NCI-H1930 (cell line): ENCODE data around the gene CDC42BPG.
A peak's percentile ranks its signal among the peaks of the same experiment; 100 is the strongest.

Source experiments
- DNase-seq, 2 experiments: peaks; one replicate each; lab custom pipeline; 2025; lab: John Stamatoyannopoulos, UW

CDC42BPG gene, protein sequence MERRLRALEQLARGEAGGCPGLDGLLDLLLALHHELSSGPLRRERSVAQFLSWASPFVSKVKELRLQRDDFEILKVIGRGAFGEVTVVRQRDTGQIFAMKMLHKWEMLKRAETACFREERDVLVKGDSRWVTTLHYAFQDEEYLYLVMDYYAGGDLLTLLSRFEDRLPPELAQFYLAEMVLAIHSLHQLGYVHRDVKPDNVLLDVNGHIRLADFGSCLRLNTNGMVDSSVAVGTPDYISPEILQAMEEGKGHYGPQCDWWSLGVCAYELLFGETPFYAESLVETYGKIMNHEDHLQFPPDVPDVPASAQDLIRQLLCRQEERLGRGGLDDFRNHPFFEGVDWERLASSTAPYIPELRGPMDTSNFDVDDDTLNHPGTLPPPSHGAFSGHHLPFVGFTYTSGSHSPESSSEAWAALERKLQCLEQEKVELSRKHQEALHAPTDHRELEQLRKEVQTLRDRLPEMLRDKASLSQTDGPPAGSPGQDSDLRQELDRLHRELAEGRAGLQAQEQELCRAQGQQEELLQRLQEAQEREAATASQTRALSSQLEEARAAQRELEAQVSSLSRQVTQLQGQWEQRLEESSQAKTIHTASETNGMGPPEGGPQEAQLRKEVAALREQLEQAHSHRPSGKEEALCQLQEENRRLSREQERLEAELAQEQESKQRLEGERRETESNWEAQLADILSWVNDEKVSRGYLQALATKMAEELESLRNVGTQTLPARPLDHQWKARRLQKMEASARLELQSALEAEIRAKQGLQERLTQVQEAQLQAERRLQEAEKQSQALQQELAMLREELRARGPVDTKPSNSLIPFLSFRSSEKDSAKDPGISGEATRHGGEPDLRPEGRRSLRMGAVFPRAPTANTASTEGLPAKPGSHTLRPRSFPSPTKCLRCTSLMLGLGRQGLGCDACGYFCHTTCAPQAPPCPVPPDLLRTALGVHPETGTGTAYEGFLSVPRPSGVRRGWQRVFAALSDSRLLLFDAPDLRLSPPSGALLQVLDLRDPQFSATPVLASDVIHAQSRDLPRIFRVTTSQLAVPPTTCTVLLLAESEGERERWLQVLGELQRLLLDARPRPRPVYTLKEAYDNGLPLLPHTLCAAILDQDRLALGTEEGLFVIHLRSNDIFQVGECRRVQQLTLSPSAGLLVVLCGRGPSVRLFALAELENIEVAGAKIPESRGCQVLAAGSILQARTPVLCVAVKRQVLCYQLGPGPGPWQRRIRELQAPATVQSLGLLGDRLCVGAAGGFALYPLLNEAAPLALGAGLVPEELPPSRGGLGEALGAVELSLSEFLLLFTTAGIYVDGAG (N-terminal part only)

GRCh38 chr11:64844330-64845128 is at the start of gene CDC42BPG:
TSS of gene CDC42BPG (minus strand) at chr11:64844653. CDS start at chr11:64844569, 84 bp downstream.
- DNase-seq, result peak; percentile 69 to 75

DNA sequence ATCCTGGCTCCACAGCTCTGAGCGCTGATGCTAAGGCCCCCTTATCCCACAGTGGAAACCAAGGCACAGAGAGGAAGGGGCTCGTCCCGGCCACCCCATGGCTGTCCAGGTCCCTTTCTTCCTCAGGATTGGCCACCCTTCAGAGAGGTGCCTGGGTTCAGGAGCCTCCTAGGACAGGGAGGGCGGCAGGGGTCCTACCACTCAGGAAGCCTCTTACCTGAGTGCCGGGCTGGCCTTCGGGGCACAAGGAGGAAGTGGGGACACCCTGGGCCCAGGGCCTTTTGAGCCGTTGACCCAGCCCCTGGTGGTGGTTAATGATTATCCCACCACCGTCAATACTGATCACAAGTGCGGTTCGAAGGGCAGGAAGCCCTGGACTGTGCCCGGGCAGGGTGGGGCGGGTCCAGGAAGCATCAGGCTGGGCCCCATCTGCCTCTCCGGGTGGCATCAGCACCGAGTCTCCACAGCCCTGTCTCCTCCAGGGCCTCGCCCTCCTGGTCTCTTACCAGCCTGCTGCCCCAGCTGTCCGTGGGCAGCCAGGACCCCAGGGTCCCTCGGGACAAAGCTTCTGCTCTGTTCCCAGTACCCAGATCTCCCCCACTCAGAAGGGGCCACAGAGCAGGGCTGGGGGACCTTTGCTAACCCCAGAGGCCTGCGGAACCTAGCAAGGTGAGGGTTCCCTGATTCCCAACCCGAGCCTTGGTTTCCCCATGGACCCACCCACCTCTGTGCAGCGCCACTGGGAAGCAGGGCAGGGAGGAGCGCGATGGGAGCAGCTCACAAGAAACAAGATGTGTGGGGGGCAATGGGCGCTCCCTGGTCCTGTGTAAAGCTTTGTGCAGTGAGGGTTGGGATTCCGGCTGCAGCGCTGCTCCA is 49.0 kb upstream of the CDC42BPG start:
- no peak for DNase-seq

- no peak for DNase-seq
These were observed 48.4 kb upstream of the CDC42BPG start for GRCh38 chr11:64892838-64893193.

DNA sequence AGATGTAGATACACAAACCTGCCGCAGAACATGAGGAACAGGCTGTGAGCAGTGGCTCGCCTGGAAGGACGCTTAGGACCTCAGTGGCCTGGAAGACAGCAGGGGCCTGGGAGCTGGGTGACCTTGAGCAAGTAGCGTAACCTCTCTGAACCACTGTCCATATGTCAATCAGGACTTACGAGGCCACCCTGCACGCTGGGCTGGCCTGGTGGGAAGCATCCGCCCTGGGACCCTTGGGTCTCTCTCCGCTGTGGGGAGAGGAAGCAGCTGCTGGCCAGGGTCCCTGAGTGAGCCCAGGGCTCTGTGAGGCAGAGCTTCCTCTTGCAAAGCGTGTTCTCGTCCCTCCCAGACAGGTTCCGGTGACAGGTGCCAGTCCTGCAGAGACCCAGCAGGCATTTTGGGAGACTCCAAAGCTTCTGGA is 48.0 kb upstream of the CDC42BPG start:
- no peak for DNase-seq

- DNase-seq, result no peak
These were observed 47.4 kb upstream of the CDC42BPG start for GRCh38 chr11:64891880-64892279.

DNA sequence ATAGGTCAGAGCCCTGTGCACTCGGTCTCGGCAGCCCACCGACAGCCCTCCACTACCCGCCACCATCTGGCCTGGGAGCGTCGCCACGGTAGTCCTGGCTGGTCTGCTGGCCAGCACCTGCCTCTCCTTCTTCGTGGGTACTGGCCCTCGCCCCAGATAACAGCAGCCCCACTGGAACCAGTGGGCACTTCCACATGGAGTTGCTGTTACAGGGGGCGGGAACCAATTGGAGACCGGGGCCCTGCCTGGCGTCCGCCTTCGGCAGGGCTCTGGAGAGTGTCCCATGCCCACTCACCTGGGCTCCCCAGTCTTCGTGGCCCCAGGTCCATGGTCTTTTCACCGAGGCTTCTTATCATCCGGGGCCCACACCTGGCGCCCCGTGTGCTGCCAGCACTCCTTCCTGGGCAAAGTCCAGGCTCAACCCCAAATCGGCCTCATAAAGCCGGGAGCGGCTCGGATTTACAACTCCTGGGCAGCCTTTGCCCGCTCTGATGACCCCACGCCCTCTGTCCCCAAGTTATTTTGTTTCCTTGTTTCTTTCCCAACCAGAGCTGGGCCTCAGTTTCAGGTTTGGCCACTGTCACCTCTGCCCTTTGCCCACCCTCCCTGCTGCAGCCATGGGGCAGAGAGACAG is 46.9 kb upstream of the CDC42BPG start:
- no peak for DNase-seq

DNA sequence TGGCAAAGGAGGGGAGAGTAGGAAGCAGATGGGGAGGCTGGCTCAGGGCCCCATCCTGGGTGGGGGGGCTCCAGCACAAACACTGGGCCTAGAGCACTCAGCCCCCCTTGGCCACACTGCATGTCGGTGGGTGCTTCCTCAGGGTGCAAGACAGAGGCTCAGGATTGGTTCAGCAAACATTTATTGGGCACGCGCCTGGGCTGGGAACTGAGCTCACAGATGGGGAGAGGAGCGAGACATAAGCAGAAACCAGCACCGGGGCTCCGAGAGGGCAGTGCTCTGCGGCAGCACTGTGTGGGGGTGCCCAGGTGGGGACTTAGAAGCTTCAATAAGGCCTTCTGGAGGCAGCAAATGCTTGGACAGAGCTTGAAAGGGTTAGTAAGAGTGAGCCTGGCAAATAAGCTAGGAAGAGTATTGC is 46.1 kb upstream of the CDC42BPG start:
- DNase-seq, result no peak

DNA sequence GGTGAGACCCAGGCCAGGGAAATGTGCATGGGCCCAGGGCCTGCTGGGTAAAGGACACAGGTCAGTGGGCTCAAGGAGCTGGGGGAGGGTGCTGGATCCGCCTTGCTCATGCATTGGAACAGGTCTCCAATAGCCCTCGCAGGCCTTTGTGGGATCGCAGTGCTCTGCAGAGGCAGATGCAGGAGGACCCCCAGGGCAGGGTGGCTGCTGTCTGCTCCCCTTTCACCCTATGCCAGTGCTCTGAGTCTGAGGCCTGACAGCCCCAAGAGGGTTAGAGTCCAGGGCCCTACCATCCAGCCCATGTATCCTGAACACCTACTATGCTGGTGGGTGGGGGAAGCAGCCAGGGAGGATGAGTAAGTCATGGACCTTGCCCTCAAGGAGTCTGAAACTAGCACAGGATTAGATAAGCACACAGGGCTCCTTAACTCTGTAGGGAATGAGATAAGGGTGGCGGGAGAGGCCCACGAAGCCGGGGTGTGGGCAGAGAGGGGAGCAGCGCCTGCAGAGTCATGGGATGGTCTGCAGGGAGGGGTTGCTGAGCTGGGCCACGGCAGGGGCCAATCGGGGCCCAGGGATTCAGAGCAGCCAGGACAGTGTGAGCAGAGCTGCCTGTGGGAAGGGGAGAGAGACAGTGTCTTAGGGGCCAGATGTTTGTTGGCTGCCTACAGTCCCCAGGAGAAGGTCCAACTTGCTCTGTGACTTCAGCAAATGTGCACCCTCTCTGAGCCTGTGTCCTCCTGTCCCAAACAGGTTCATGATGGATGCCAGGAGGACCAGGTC is 44.5 kb upstream of the CDC42BPG start:
- no peak for DNase-seq

DNA sequence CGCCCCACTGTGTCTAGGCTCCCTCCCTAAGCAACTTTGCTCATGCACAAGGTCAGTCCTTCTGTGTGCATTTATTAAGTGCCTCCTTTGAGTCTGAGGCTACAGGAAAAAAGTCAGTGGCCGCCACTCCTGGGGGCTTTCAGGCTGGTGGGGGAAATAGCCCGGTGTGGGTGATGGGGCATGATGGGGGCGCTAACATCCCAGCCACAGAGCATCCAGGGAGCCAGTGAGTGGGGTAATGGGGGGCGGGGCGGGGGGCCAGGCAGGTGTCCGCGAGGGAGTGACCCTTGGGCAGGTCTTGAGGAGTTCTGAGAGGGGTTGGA is 43.9 kb upstream of the CDC42BPG start:
- DNase-seq, result no peak

- DNase-seq, result peak; percentile 54 to 80
These were observed 43.4 kb upstream of the CDC42BPG start for GRCh38 chr11:64887757-64888405.

DNA sequence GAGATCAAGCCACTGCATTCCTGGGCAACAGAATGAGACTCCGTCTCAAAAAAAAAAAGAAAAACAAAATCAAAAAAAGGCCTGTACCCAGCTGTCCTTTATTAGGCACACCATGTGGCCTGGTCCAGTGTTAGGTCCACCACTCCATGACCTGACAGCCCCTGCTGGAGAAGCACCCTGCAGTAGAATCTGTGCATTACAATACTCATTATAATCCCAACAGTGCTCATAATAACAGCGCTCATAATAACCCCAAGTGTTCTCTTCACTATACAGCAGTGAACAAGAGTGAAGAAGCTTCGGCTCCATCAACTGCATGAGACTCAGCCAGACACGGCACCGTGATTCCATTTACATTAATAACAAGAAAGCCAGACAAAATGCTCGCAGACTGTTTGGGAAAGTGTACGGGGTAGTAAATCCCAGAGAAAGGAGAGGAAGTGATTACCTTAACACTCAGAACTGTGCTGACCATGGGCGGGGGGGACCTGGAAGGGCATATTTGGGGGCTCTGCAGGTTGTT is 42.8 kb upstream of the CDC42BPG start:
- DNase-seq, result no peak

DNA sequence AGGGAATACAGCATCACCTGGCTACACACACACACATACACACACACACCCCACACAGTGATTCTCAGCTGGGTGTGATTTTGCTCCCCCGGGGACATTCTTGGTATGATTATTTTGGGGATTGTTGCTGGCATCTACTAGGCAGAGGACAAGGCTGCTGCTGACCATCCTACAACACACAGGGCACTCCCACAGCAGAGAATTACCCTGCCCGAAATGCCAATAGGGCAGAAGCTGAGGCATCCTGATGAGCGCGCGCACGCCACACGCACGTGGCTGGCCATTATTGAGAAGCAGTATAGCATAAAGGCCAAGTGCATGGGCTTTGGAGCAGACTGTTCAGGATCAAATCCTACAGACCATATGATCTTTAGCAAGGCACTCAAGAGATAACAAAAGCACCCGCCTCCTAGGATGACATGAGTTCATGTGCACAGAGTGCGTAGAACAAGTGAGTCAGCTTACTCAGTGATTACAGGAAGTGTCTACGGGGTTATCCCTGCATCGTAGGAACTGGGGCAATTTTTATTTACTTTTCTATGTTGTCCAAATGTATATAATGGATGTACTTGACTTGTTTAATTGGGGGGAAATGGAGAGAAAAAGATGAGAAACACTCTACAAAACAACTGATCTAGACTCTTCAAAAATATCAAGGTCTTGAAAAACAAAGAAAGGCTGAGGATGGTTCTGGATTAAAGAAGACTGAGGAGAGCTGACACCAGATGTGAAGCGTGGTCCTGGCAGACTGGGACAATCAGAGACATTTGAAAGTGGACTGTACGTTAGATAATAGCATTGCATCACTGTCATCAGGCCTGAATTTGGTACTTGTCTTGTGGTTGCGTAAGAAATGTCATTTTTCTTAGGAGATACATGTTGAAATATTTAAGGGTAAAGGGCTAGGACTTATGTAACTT is 41.2 kb upstream of the CDC42BPG start:
- DNase-seq, result no peak

GRCh38 chr11:64884019-64884418 is 39.6 kb upstream of the CDC42BPG start:
- DNase-seq, result no peak

DNA sequence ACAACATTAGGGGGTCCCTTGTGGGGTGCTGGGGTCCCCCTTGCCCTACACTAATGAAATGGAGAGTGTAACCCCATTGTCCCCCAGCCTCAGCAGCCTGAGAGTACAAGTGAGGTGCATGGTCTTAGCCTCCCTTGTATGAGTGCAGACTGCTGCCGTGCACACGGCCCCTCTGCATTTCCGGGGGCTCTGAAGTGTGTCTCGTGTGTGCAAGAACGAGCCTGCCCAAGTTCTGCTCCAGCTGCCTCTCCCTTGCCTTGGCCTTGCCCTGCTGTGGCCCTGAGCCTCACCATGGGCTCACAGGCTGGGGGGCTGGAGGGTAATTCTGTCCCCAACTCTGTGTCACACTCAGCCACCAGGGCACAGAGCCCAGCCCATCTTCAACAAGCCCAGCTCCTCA is 39.1 kb upstream of the CDC42BPG start:
- no peak for DNase-seq

DNA sequence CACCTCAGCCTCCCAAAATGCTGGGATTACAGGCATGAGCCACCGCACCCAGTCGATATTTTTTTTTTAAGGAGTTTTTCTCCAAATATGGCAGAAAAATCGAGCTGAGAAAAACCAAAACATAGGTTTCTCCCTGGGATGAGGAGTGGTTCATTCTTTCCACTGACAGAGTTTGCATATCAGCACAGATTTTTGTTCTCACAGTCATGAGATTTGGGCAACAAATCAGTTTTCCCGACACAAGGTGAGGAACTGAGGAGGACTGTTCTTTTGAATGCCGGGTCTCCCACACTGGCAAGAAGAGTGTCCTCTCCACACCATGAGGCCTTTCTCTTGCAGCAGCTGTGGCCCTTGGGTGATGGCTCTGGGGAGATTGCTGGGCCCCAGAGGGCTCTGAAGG is 37.8 kb upstream of the CDC42BPG start:
- DNase-seq, result no peak

DNA sequence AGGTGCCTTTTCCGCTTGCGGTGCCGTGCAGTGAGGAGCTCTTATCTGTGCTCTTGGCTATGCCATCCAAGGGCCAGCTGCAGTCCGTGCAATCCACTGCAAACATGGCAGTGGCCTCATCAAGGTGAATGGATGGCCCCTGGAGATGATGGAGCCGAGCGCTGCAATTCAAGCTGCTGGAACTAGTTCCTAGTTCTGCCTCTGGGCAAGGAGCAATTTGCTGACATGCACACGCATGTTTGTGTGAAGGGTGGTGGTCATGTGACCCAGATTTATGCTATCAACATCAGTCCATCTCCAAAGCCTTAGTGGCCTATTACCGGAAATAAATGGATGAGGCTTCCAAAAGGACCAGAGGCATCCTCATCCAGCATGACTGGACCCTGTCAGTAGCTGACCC is 37.0 kb upstream of the CDC42BPG start:
- no peak for DNase-seq

GRCh38 chr11:64880240-64881001 is 36.0 kb upstream of the CDC42BPG start:
- no peak for DNase-seq
